ENCODE data around the gene BIN2.
"Not testable (repeated sequence)": the region's sequence is repeated elsewhere in the genome, so short reads cannot be mapped to it uniquely, and the experiment has no call there.

Gene BIN2

GRCh38 chr12:51295651-51296050, 28.3 kb downstream of the BIN2 start:
- TF ChIP-seq CTCF (IDR thresholded peaks at IDR 0.05; ENCODE audit: unreplicated experiment in 3 of 3), result no peak
- Mint-ChIP-seq H3K27me3 (ENCODE audit: low read depth) (peaks cover 4% of the 10 kb centered on the region), H3K9me3 (no peaks in the 10 kb centered on the region), H3K4me1 (no peaks in the 10 kb centered on the region), H3K36me3 (ENCODE audit: low read depth) (no peaks in the 10 kb centered on the region), H3K4me3 (no peak overlapping the region), H3K27ac (no peak overlapping the region)

GRCh38 chr12:51294097-51294496, 29.9 kb downstream of the BIN2 start:
- not testable (repeated sequence) for H3K27me3 Mint-ChIP-seq (ENCODE audit: low read depth); H3K27ac Mint-ChIP-seq; H3K4me1 Mint-ChIP-seq; H3K9me3 Mint-ChIP-seq; H3K36me3 Mint-ChIP-seq (ENCODE audit: low read depth); H3K4me3 Mint-ChIP-seq

GRCh38 chr12:51293696-51294095, 30.3 kb downstream of the BIN2 start:
- no peaks in the 10 kb centered on the region for H3K36me3 Mint-ChIP-seq (ENCODE audit: low read depth)
- no peaks in the 10 kb centered on the region for H3K9me3 Mint-ChIP-seq
- no peak overlapping the region for H3K27ac Mint-ChIP-seq
- no peak overlapping the region for H3K4me3 Mint-ChIP-seq
- no peaks in the 10 kb centered on the region for H3K4me1 Mint-ChIP-seq
- peaks cover 8% of the 10 kb centered on the region for H3K27me3 Mint-ChIP-seq (ENCODE audit: low read depth)
- TF ChIP-seq CTCF (IDR thresholded peaks at IDR 0.05; ENCODE audit: unreplicated experiment in 3 of 3), result no peak

- H3K36me3 Mint-ChIP-seq (ENCODE audit: low read depth); H3K9me3 Mint-ChIP-seq; H3K4me3 Mint-ChIP-seq; H3K27me3 Mint-ChIP-seq (ENCODE audit: low read depth); H3K27ac Mint-ChIP-seq; H3K4me1 Mint-ChIP-seq: not testable (repeated sequence)
Measured at GRCh38 chr12:51291603-51292513, 32.1 kb downstream of the BIN2 start.

- Mint-ChIP-seq H3K27ac (no peak overlapping the region), H3K9me3 (no peaks in the 10 kb centered on the region), H3K36me3 (ENCODE audit: low read depth) (no peaks in the 10 kb centered on the region), H3K4me1 (no peaks in the 10 kb centered on the region), H3K4me3 (no peak overlapping the region), H3K27me3 (ENCODE audit: low read depth) (peaks cover 15% of the 10 kb centered on the region)
- TF ChIP-seq CTCF (IDR thresholded peaks at IDR 0.05; ENCODE audit: unreplicated experiment in 3 of 3), result no peak
Measured at GRCh38 chr12:51285843-51286242, 38.1 kb downstream of the BIN2 start.

- H3K27me3 Mint-ChIP-seq (ENCODE audit: low read depth), result peaks cover 18% of the 10 kb centered on the region
Measured at GRCh38 chr12:51281202-51281924, 42.6 kb downstream of the BIN2 start.

More at GRCh38 chr12:51281202-51281924, 42.6 kb downstream of the BIN2 start:
- H3K4me1 Mint-ChIP-seq, result no peaks in the 10 kb centered on the region
- H3K27ac Mint-ChIP-seq, result no peak overlapping the region
- H3K9me3 Mint-ChIP-seq, result no peaks in the 10 kb centered on the region
- H3K4me3 Mint-ChIP-seq, result no peak overlapping the region
- TF ChIP-seq CTCF (IDR thresholded peaks at IDR 0.05; ENCODE audit: unreplicated experiment in 3 of 3), result no peak
- H3K36me3 Mint-ChIP-seq (ENCODE audit: low read depth), result no peaks in the 10 kb centered on the region

Data from nephron (organoid).